HL-60 (cell line): ENCODE measurements around the gene CORO6.

Experiments
- CTCF ChIP-seq: IDR thresholded peaks from one replicate; pipeline ENCODE4 v1.5.1; 2011; ENCODE audit warnings: low read length, control low read depth, inconsistent platforms; ENCODE audit not compliant: insufficient read depth
- GABPA ChIP-seq: IDR thresholded peaks from 2 replicates; pipeline ENCODE4 v1.6.1; 2012; ENCODE audit warnings: low read depth
- POLR2AphosphoS5 ChIP-seq: IDR thresholded peaks from 2 replicates; pipeline ENCODE4 v1.6.1; 2012; ENCODE audit warnings: low read depth
- REST ChIP-seq: IDR thresholded peaks from 2 replicates; pipeline ENCODE4 v1.6.1; 2012; ENCODE audit warnings: low read depth; ENCODE audit not compliant: insufficient replicate concordance
- SPI1 ChIP-seq: IDR thresholded peaks from 2 replicates; pipeline ENCODE4 v1.6.1; 2012; ENCODE audit warnings: low read depth, mild to moderate bottlenecking, borderline replicate concordance

- no peak for TF ChIP-seq CTCF
- TF ChIP-seq POLR2AphosphoS5 = no peak
- TF ChIP-seq SPI1 = no peak
- TF ChIP-seq GABPA = no peak
- no peak for TF ChIP-seq REST
These were observed 7.0 kb downstream of the CORO6 start for GRCh38 chr17:29615492-29616299.
